Testis (tissue), 2 donors: ENCODE data around the gene ADGRA1.

Experiments used
- CTCF ChIP-seq, 3 experiments: fragments of 450-650 bp in 2 of 3; fragments of 200-600 bp in 1 of 3; sonication (generic) in 1 of 3; IDR thresholded peaks; one replicate each; pipeline ENCODE4 v1.5.1; 2016 to 2019; ENCODE audit warnings: antibody characterized with exemption in 3 of 3, mild to moderate bottlenecking in 2 of 3, moderate library complexity in 1 of 3
- POLR2A ChIP-seq: fragments of 450-650 bp; IDR thresholded peaks from one replicate; pipeline ENCODE4 v1.6.1; 2017; ENCODE audit warnings: antibody characterized with exemption, mild to moderate bottlenecking, moderate library complexity

GRCh38 chr10:133151543-133151972 lies 63.8 kb downstream of the ADGRA1 start:
- no peak for TF ChIP-seq CTCF (IDR thresholded peaks at IDR 0.05)
- no peak for TF ChIP-seq POLR2A
